Measurements from ENCODE around the gene KCNMA1. TPM values are rescaled to one million over a fixed set of nuclear protein-coding genes. Genes with fewer than 3 reads are reported as not detected.

The KCNMA1 gene
- total RNA-seq, 4 donors from 2014 or later = 10.1 to 32.6 (median 20.1) TPM

GRCh38 chr10:77393821-77394501 lies 243.6 kb downstream of the KCNMA1 start:
- DNase-seq (ENCODE audit: low spot score) = no peak
- no peak for TF ChIP-seq CTCF (IDR thresholded peaks at IDR 0.05)

GRCh38 chr10:77393411-77393810 lies 244.2 kb downstream of the KCNMA1 start:
- no peak for TF ChIP-seq CTCF (IDR thresholded peaks at IDR 0.05)
- ATAC-seq (ENCODE audit: low FRiP score) (no peak), DNase-seq (ENCODE audit: low spot score) (no peak)

More at GRCh38 chr10:77393821-77394501, 243.6 kb downstream of the KCNMA1 start:
- ATAC-seq (ENCODE audit: low FRiP score) = no peak

DNA sequence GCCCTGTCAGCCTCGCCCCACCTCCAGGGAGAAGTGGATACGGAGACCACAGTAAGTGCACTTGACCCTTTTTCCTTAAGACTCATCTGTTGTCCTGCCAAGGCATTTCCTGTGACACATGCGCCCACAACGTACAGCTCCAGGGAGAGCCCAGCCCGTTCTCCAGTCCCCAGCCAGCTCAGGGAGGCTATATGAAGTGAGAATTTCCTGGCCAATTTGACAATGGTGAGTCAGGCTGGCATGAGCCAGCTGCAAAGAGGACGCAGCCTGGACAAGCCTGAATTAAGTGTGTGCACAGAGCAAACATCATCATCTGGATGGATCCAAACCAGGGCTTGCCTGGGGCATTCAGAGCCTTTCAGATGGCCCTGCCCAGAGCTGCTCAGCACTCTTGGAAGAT lies 244.8 kb downstream of the KCNMA1 start:
- TF ChIP-seq CTCF (IDR thresholded peaks at IDR 0.05) = no peak
- DNase-seq (ENCODE audit: low spot score) = no peak
- no peak for ATAC-seq (ENCODE audit: low FRiP score)

GRCh38 chr10:77392236-77392721 lies 245.3 kb downstream of the KCNMA1 start:
- peak; percentile 60 for ATAC-seq (ENCODE audit: low FRiP score)
- no peak for TF ChIP-seq CTCF (IDR thresholded peaks at IDR 0.05)

DNA sequence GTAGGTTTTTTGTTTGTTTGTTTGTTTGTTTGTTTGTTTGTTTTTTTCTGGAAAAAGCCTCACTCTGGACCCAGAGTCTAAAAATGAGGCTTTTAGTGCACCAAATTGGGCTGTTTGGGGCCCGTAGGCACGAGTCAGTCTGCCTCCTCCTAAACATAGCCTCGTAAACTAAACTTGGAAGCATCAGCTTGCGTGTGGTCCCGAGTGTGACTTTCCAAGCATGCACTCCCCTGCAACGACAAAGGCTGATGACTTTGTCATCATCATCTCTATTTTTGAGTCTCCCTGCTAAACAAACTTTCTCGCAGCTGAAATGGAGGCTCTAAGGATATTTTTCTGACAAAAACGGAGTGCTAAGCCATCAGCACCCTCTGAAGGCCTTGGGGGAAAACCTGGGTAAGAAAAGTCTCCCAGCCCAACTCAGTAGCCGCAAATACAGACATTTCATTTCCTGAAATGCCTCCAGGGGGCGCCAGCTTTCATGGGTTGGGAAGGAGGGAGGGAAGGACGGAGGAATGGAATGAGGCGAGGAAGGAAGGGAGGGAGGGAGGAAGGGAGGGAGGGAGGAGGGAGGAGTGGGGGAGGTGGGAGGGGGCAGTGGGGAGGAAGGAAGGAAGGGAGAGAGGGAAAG lies 245.9 kb downstream of the KCNMA1 start:
- ATAC-seq (ENCODE audit: low FRiP score) = peak; percentile 7
- TF ChIP-seq CTCF (IDR thresholded peaks at IDR 0.05) = peak in 1 of 3 donors; percentile 9
- DNase-seq (ENCODE audit: low spot score) = peak; percentile 74

More at GRCh38 chr10:77392236-77392721, 245.3 kb downstream of the KCNMA1 start:
- DNase-seq (ENCODE audit: low spot score) = no peak

GRCh38 chr10:77390481-77390891 lies 247.1 kb downstream of the KCNMA1 start:
- no peak for TF ChIP-seq CTCF (IDR thresholded peaks at IDR 0.05)
- DNase-seq (ENCODE audit: low spot score) = no peak
- no peak for ATAC-seq (ENCODE audit: low FRiP score)
